Tibial nerve (tissue), 3 donors: ENCODE results near the gene ORMDL2.

ENCODE experiments used
- POLR2A ChIP-seq, 2 donors: fragments of 450-650 bp; IDR thresholded peaks; one replicate each; pipeline ENCODE4 v1.6.1; 2017; ENCODE audit warnings: antibody characterized with exemption in 2 of 2, mild to moderate bottlenecking in 2 of 2, moderate library complexity in 2 of 2
- TF ChIP-seq, protein P1 (sequence below), 5 experiments: fragments of 200-600 bp in 3 of 5; fragments of 450-650 bp in 2 of 5; sonication (generic) in 3 of 5; IDR thresholded peaks; one replicate each; pipeline ENCODE4 v1.5.1; 2016 to 2019; ENCODE audit warnings: antibody characterized with exemption in 5 of 5, mild to moderate bottlenecking in 3 of 5, moderate library complexity in 2 of 5

DNA sequence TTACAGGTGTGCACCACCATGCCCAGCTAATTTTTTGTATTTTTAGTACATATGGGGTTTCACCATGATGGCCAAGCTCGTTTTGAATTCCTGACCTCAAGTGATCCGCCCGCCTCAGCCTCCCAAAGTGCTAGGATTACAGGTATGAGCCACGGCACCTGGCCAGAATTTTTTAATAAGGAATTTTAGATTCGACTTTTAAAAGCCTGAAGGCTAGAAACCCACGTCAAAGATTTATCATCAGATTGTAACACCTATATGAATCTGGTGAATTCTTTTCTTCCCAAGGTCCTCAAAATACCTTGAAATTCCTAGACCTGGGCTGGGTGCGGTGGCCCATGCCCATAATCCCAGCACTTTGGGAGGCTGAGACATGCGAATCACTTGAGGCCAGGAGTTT, 43.6 kb downstream of the ORMDL2 start:
- TF ChIP-seq, protein P1, sequence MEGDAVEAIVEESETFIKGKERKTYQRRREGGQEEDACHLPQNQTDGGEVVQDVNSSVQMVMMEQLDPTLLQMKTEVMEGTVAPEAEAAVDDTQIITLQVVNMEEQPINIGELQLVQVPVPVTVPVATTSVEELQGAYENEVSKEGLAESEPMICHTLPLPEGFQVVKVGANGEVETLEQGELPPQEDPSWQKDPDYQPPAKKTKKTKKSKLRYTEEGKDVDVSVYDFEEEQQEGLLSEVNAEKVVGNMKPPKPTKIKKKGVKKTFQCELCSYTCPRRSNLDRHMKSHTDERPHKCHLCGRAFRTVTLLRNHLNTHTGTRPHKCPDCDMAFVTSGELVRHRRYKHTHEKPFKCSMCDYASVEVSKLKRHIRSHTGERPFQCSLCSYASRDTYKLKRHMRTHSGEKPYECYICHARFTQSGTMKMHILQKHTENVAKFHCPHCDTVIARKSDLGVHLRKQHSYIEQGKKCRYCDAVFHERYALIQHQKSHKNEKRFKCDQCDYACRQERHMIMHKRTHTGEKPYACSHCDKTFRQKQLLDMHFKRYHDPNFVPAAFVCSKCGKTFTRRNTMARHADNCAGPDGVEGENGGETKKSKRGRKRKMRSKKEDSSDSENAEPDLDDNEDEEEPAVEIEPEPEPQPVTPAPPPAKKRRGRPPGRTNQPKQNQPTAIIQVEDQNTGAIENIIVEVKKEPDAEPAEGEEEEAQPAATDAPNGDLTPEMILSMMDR (IDR thresholded peaks at IDR 0.05) = no peak
- no peak for TF ChIP-seq POLR2A (IDR thresholded peaks at IDR 0.05)
